Measurements from ENCODE around the gene KRTAP4-1. TPM values are rescaled to one million over a fixed set of nuclear protein-coding genes. Genes with fewer than 3 reads are reported as not detected.

Gene KRTAP4-1
- not detected in 2 replicates for total RNA-seq

GRCh38 chr17:41184480-41184961 lies at the start of gene KRTAP4-1:
TSS of gene KRTAP4-1 (minus strand) at chr17:41184911. CDS start at chr17:41184854, 57 bp downstream.

GRCh38 chr17:41232399-41233105 lies 47.8 kb upstream of the KRTAP4-1 start, which contains the start of gene KRTAP9-3:
TSS of gene KRTAP9-3 (plus strand) at chr17:41232449. CDS start at chr17:41232502, 53 bp downstream.

GRCh38 chr17:41226598-41227095 lies 41.9 kb upstream of the KRTAP4-1 start, which contains the start of gene KRTAP9-2:
TSS of gene KRTAP9-2 (plus strand) at chr17:41226648. CDS start at chr17:41226655, 7 bp downstream.

GRCh38 chr17:41189837-41190318 lies 5.2 kb upstream of the KRTAP4-1 start, which contains the start of gene KRTAP9-1:
TSS of gene KRTAP9-1 (plus strand) at chr17:41189887. CDS start at chr17:41189887, 0 bp downstream.

GRCh38 chr17:41177727-41178271 lies 6.9 kb downstream of the KRTAP4-1 start, which contains the start of gene KRTAP4-2:
TSS of gene KRTAP4-2 (minus strand) at chr17:41178221. CDS start at chr17:41178164, 57 bp downstream.

GRCh38 chr17:41168121-41168520 lies 16.6 kb downstream of the KRTAP4-1 start, which contains the start of gene KRTAP4-3:
TSS of gene KRTAP4-3 (minus strand) at chr17:41168221. CDS start at chr17:41168172, 49 bp downstream.

GRCh38 chr17:41160648-41161047 lies 24.1 kb downstream of the KRTAP4-1 start, which contains the start of gene KRTAP4-4:
TSS of gene KRTAP4-4 (minus strand) at chr17:41160748. CDS start at chr17:41160691, 57 bp downstream.

GRCh38 chr17:41149652-41149985 lies 35.1 kb downstream of the KRTAP4-1 start, which contains the start of gene KRTAP4-5:
TSS of gene KRTAP4-5 (minus strand) at chr17:41149825. CDS start at chr17:41149767, 58 bp downstream.

GRCh38 chr17:41140360-41141131 lies 44.2 kb downstream of the KRTAP4-1 start, which contains the start of gene KRTAP4-6:
TSS of gene KRTAP4-6 (minus strand) at chr17:41140544. CDS start at chr17:41140487, 57 bp downstream.

Other genes with a start within 250 kb of the KRTAP4-1 start
- under 0.01 TPM in 1 of 2 replicates, not detected in the other for gene KRT23, start 247.3 kb downstream of the KRTAP4-1 start, total RNA-seq
- gene KRT39, start 218.0 kb downstream of the KRTAP4-1 start, total RNA-seq, result 0.28 TPM in 1 of 2 replicates, not detected in the other
- not detected in 2 replicates for gene KRT40, start 200.6 kb downstream of the KRTAP4-1 start, total RNA-seq
- gene KRTAP3-3, start 190.7 kb downstream of the KRTAP4-1 start, total RNA-seq, result not detected in 2 replicates
- gene KRTAP3-2, start 185.0 kb downstream of the KRTAP4-1 start, total RNA-seq, result not detected in 2 replicates
- not detected in 2 replicates for gene KRTAP3-1, start 175.8 kb downstream of the KRTAP4-1 start, total RNA-seq
- 1.9 and 5.1 TPM in 2 replicates for gene KRTAP1-5, start 157.7 kb downstream of the KRTAP4-1 start, total RNA-seq
- gene KRTAP1-4, start 154.7 kb downstream of the KRTAP4-1 start, total RNA-seq, result not detected in 2 replicates
- gene KRTAP1-3, start 150.0 kb downstream of the KRTAP4-1 start, total RNA-seq, result not detected in 2 replicates
- under 0.01 TPM in 1 of 2 replicates, not detected in the other for gene KRTAP1-1, start 143.5 kb downstream of the KRTAP4-1 start, total RNA-seq
- not detected in 2 replicates for gene KRTAP2-1, start 137.6 kb downstream of the KRTAP4-1 start, total RNA-seq
- not detected in 2 replicates for gene KRTAP2-2, start 129.7 kb downstream of the KRTAP4-1 start, total RNA-seq
- under 0.01 and 0.77 TPM in 2 replicates for gene KRTAP2-3, start 124.8 kb downstream of the KRTAP4-1 start, total RNA-seq
- 0.28 TPM in 1 of 2 replicates, not detected in the other for gene KRTAP2-4, start 119.0 kb downstream of the KRTAP4-1 start, total RNA-seq
- gene KRTAP4-7, start 100.8 kb downstream of the KRTAP4-1 start, total RNA-seq, result not detected in 2 replicates
- gene KRTAP4-8, start 86.8 kb downstream of the KRTAP4-1 start, total RNA-seq, result not detected in 2 replicates
- not detected in 2 replicates for gene KRTAP4-16, start 82.7 kb downstream of the KRTAP4-1 start, total RNA-seq
- not detected in 2 replicates for gene KRTAP4-9, start 79.5 kb downstream of the KRTAP4-1 start, total RNA-seq
- not detected in 2 replicates for gene KRTAP4-11, start 66.5 kb downstream of the KRTAP4-1 start, total RNA-seq
- not detected in 2 replicates for gene KRTAP4-12, start 60.7 kb downstream of the KRTAP4-1 start, total RNA-seq
- gene KRTAP4-6, start 44.4 kb downstream of the KRTAP4-1 start, total RNA-seq, result not detected in 2 replicates
- gene KRTAP4-5, start 35.1 kb downstream of the KRTAP4-1 start, total RNA-seq, result not detected in 2 replicates
- gene KRTAP4-4, start 24.2 kb downstream of the KRTAP4-1 start, total RNA-seq, result not detected in 2 replicates
- gene KRTAP4-3, start 16.7 kb downstream of the KRTAP4-1 start, total RNA-seq, result not detected in 2 replicates
- gene KRTAP4-2, start 6.7 kb downstream of the KRTAP4-1 start, total RNA-seq, result not detected in 2 replicates
- gene KRTAP9-1, start 5.0 kb upstream of the KRTAP4-1 start, total RNA-seq, result not detected in 2 replicates
- not detected in 2 replicates for gene KRTAP9-2, start 41.7 kb upstream of the KRTAP4-1 start, total RNA-seq
- not detected in 2 replicates for gene KRTAP9-3, start 47.5 kb upstream of the KRTAP4-1 start, total RNA-seq
- gene KRTAP9-8, start 53.1 kb upstream of the KRTAP4-1 start, total RNA-seq, result not detected in 2 replicates
- gene KRTAP9-4, start 64.8 kb upstream of the KRTAP4-1 start, total RNA-seq, result not detected in 2 replicates
- not detected in 2 replicates for gene KRTAP9-9, start 70.5 kb upstream of the KRTAP4-1 start, total RNA-seq
- not detected in 2 replicates for gene KRTAP9-6, start 80.5 kb upstream of the KRTAP4-1 start, total RNA-seq
- not detected in 2 replicates for gene KRTAP9-7, start 90.8 kb upstream of the KRTAP4-1 start, total RNA-seq
- gene KRTAP29-1, start 117.9 kb upstream of the KRTAP4-1 start, total RNA-seq, result not detected in 2 replicates
- gene KRTAP16-1, start 124.4 kb upstream of the KRTAP4-1 start, total RNA-seq, result not detected in 2 replicates
- gene KRTAP17-1, start 130.8 kb upstream of the KRTAP4-1 start, total RNA-seq, result not detected in 2 replicates
- gene KRT33A, start 165.9 kb upstream of the KRTAP4-1 start, total RNA-seq, result not detected in 2 replicates
- gene KRT33B, start 184.9 kb upstream of the KRTAP4-1 start, total RNA-seq, result under 0.01 TPM in 2 replicates
- gene KRT34, start 197.4 kb upstream of the KRTAP4-1 start, total RNA-seq, result 2.0 and 2.9 TPM in 2 replicates
- not detected in 2 replicates for gene KRT31, start 212.7 kb upstream of the KRTAP4-1 start, total RNA-seq
- not detected in 2 replicates for gene KRT37, start 239.7 kb upstream of the KRTAP4-1 start, total RNA-seq